Measurements from ENCODE around the gene IL16.
"Not testable (repeated sequence)": the region's sequence is repeated elsewhere in the genome, so short reads cannot be mapped to it uniquely, and the experiment has no call there.

Gene IL16

DNA sequence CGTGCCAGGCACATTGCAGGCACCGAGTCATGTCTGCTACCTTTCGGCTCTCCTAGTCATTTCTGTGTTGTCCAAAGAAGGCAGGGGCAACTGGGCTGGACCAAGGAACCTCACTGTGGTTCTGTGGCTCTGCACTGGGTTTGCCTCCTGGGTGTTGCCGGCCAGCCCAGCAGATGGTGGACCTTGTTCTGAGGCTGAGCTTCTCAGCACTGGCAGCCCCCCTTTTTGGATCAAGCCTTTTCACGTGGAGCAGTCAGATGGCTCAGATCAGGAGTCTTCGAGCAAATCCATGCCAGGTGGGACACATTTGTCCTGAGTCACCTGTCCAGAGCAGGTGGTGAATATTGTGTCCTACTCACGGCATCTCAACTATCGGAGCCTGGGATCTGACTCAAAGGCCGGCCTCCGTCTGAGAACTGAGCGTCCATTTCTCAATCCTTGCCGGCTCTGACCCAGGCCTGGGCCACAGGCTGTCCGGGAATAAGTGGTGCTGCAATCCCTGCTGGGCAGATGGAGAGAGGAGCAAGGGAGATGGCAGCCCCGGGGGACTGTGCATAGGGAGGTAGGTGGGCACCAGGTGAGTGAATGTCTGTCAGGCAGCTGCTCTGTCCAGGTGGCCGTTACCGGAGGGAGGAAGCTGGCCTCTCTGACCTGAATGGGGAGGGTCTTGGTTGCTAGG lies at the start of gene IL16:
IL16 (plus strand) TSS at position 304 of the 679 bp plus-strand sequence. CDS start 28,521 bp downstream, outside the sequence.
- H3K4me3 ChIP-seq (ENCODE audit: low read length), result no peak within 1 kb of the TSS
- H3K27me3 ChIP-seq (ENCODE audit: control insufficient read depth, insufficient read depth, low read length), result no peaks in the 10 kb centered on the region
- no CpG with 5 or more reads among the region's 16 CpGs for WGBS (ENCODE audit: insufficient coverage, insufficient read length)
- DNase-seq (ENCODE audit: low read depth, low spot score), result no peak
- no peaks in the 10 kb centered on the region for H3K4me1 ChIP-seq (ENCODE audit: control insufficient read depth, insufficient read depth, low read length)
- no peaks in the 10 kb centered on the region for H3K9me3 ChIP-seq (ENCODE audit: control insufficient read depth, insufficient read depth, low read length)
- H3K36me3 ChIP-seq (ENCODE audit: control insufficient read depth, insufficient read depth, low read length), result no peaks in the 10 kb centered on the region
- H3K27ac ChIP-seq (ENCODE audit: low read length), result no peak within 1 kb of the TSS

GRCh38 chr15:81151389-81151788 lies 45.3 kb upstream of the IL16 start:
- no peak overlapping the region for H3K27ac ChIP-seq (ENCODE audit: low read length)
- no peaks in the 10 kb centered on the region for H3K9me3 ChIP-seq (ENCODE audit: control insufficient read depth, insufficient read depth, low read length)
- no peaks in the 10 kb centered on the region for H3K36me3 ChIP-seq (ENCODE audit: control insufficient read depth, insufficient read depth, low read length)
- no peak overlapping the region for H3K4me3 ChIP-seq (ENCODE audit: low read length)
- no peaks in the 10 kb centered on the region for H3K4me1 ChIP-seq (ENCODE audit: control insufficient read depth, insufficient read depth, low read length)
- DNase-seq (ENCODE audit: low read depth, low spot score), result no peak
- H3K27me3 ChIP-seq (ENCODE audit: control insufficient read depth, insufficient read depth, low read length), result no peaks in the 10 kb centered on the region
- no CpG with 5 or more reads among the region's 7 CpGs for whole genome bisulfite sequencing (ENCODE audit: insufficient coverage, insufficient read length)

GRCh38 chr15:81152339-81152738 lies 44.3 kb upstream of the IL16 start:
- no peak for DNase-seq (ENCODE audit: low read depth, low spot score)
- Histone ChIP-seq H3K27me3 (ENCODE audit: control insufficient read depth, insufficient read depth, low read length) (no peaks in the 10 kb centered on the region), H3K27ac (ENCODE audit: low read length) (no peak overlapping the region), H3K4me3 (ENCODE audit: low read length) (no peak overlapping the region), H3K9me3 (ENCODE audit: control insufficient read depth, insufficient read depth, low read length) (no peaks in the 10 kb centered on the region), H3K36me3 (ENCODE audit: control insufficient read depth, insufficient read depth, low read length) (no peaks in the 10 kb centered on the region), H3K4me1 (ENCODE audit: control insufficient read depth, insufficient read depth, low read length) (no peaks in the 10 kb centered on the region)
- WGBS (ENCODE audit: insufficient coverage, insufficient read length), result no CpG with 5 or more reads among the region's 4 CpGs

GRCh38 chr15:81152799-81153198 lies 43.9 kb upstream of the IL16 start:
- no peaks in the 10 kb centered on the region for H3K36me3 ChIP-seq (ENCODE audit: control insufficient read depth, insufficient read depth, low read length)
- DNase-seq (ENCODE audit: low read depth, low spot score), result no peak
- H3K27ac ChIP-seq (ENCODE audit: low read length), result no peak overlapping the region
- WGBS (ENCODE audit: insufficient coverage, insufficient read length), result no CpG with 5 or more reads among the region's 4 CpGs
- no peak overlapping the region for H3K4me3 ChIP-seq (ENCODE audit: low read length)
- no peaks in the 10 kb centered on the region for H3K9me3 ChIP-seq (ENCODE audit: control insufficient read depth, insufficient read depth, low read length)
- H3K4me1 ChIP-seq (ENCODE audit: control insufficient read depth, insufficient read depth, low read length), result no peaks in the 10 kb centered on the region
- H3K27me3 ChIP-seq (ENCODE audit: control insufficient read depth, insufficient read depth, low read length), result no peaks in the 10 kb centered on the region

DNA sequence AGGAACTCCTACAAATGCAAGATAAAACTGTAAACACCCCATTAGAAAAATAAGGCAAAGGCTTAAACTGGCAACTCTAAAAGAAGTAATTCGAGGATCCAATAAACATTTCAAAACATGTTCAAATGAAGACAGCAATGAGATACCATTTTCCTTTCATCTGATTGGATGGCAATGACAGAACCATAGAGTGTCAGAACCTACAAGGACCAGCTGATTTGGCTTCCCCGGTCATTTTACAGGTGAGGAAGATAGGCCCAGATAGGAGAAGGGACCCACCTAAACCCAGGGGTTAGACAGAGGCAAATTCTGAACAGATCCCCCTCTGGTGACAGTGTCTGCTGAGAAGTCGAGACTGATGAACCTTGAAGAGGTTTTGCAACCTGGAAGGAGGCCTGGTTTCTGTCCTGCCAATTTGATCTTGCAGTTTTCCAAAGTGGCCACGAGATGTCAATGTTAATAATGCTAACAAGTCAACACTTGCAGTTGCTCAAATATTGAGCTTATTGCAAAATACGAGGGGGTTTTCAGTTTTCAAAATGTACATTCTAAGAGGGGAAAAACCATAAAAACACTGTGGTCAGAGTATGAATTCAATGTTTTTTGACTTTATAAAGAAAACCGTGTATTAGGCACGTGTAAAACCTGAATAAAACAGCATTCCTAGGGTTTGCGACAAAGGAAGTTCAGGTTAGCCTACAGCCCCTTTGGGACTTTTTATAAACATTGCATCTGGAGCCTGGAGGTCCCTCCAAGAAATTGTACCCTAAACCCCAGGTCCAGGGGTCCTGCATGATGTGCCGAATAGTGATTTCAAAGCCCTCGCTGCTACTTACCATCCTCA lies 41.1 kb upstream of the IL16 start:
- DNase-seq (ENCODE audit: low read depth, low spot score), result no peak
- Histone ChIP-seq H3K36me3 (ENCODE audit: control insufficient read depth, insufficient read depth, low read length) (no peaks in the 10 kb centered on the region), H3K4me1 (ENCODE audit: control insufficient read depth, insufficient read depth, low read length) (no peaks in the 10 kb centered on the region), H3K27ac (ENCODE audit: low read length) (no peak overlapping the region), H3K9me3 (ENCODE audit: control insufficient read depth, insufficient read depth, low read length) (no peaks in the 10 kb centered on the region), H3K4me3 (ENCODE audit: low read length) (no peak overlapping the region), H3K27me3 (ENCODE audit: control insufficient read depth, insufficient read depth, low read length) (no peaks in the 10 kb centered on the region)
- no CpG with 5 or more reads among the region's 10 CpGs for WGBS (ENCODE audit: insufficient coverage, insufficient read length)

DNA sequence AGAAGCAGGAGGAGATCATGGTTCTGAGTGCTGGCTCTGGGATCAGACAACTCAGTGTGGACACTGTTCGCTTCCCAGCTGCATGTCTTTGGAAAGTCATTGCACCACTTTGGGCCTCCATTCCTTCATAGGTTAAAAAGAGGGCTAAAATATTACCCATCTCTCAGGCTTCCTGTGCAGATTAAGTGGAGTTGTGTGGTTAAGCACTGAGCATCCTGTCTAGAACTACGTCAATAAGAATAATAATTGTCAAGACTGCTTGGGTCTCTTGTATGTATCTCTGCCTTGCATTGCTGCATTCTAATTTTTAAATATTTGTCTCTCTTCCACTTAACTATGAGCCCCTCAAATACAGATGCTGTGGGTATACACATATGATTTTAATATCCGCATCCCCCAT lies 40.4 kb upstream of the IL16 start:
- WGBS (ENCODE audit: insufficient coverage, insufficient read length), result no CpG with 5 or more reads among the region's 3 CpGs

DNA sequence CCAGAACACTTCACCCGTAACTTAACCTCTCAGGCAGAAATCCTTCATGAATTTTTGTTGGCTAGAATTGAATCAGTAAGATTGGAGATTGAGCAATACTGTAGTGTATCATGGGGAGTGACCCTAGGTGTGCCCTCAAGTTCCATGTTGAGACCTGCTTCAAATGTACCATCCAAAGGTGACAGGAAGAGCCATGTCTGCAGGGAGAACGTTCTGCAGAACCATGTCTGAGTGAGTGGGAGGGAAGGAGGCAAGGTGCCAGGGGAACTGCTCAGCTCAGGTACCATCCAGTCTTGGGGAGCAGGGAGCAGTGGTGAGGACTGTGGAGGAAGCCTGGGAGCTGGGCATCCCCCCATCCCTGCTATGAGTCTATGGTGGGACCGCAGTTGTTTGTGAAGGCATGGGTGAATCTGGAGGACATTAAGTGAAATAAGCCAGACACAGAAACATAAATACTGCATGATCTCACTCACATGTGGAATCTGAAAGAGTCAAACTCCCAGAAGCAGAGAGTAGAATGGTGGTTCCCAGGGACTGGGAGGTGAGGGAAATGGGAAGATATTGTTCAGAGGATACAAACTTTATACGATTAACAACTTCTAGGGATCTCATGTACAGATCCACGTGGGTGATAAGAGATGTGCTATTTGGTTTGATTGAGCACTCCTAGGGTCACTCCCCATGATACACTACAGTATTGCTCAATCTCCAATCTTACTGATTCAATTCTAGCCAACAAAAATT lies 39.3 kb upstream of the IL16 start:
- Histone ChIP-seq H3K27me3 (ENCODE audit: control insufficient read depth, insufficient read depth, low read length) (no peaks in the 10 kb centered on the region), H3K36me3 (ENCODE audit: control insufficient read depth, insufficient read depth, low read length) (no peaks in the 10 kb centered on the region), H3K4me3 (ENCODE audit: low read length) (no peak overlapping the region), H3K27ac (ENCODE audit: low read length) (no peak overlapping the region), H3K4me1 (ENCODE audit: control insufficient read depth, insufficient read depth, low read length) (no peaks in the 10 kb centered on the region), H3K9me3 (ENCODE audit: control insufficient read depth, insufficient read depth, low read length) (no peaks in the 10 kb centered on the region)
- no CpG with 5 or more reads among the region's 5 CpGs for WGBS (ENCODE audit: insufficient coverage, insufficient read length)
- no peak for DNase-seq (ENCODE audit: low read depth, low spot score)

More for the DNA sequence above, 40.4 kb upstream of the IL16 start:
- no peak for DNase-seq (ENCODE audit: low read depth, low spot score)
- no peak overlapping the region for H3K27ac ChIP-seq (ENCODE audit: low read length)
- no peak overlapping the region for H3K4me3 ChIP-seq (ENCODE audit: low read length)
- H3K36me3 ChIP-seq (ENCODE audit: control insufficient read depth, insufficient read depth, low read length), result no peaks in the 10 kb centered on the region
- no peaks in the 10 kb centered on the region for H3K27me3 ChIP-seq (ENCODE audit: control insufficient read depth, insufficient read depth, low read length)
- no peaks in the 10 kb centered on the region for H3K4me1 ChIP-seq (ENCODE audit: control insufficient read depth, insufficient read depth, low read length)
- no peaks in the 10 kb centered on the region for H3K9me3 ChIP-seq (ENCODE audit: control insufficient read depth, insufficient read depth, low read length)

GRCh38 chr15:81157939-81158223 lies 38.8 kb upstream of the IL16 start:
- no CpG with 5 or more reads among the region's 2 CpGs for WGBS (ENCODE audit: insufficient coverage, insufficient read length)
- no peak for DNase-seq (ENCODE audit: low read depth, low spot score)
- H3K27me3 ChIP-seq (ENCODE audit: control insufficient read depth, insufficient read depth, low read length), result no peaks in the 10 kb centered on the region
- no peaks in the 10 kb centered on the region for H3K9me3 ChIP-seq (ENCODE audit: control insufficient read depth, insufficient read depth, low read length)
- no peaks in the 10 kb centered on the region for H3K4me1 ChIP-seq (ENCODE audit: control insufficient read depth, insufficient read depth, low read length)
- H3K4me3 ChIP-seq (ENCODE audit: low read length), result no peak overlapping the region
- H3K36me3 ChIP-seq (ENCODE audit: control insufficient read depth, insufficient read depth, low read length), result no peaks in the 10 kb centered on the region
- H3K27ac ChIP-seq (ENCODE audit: low read length), result no peak overlapping the region

- H3K27me3 ChIP-seq (ENCODE audit: control insufficient read depth, insufficient read depth, low read length); H3K9me3 ChIP-seq (ENCODE audit: control insufficient read depth, insufficient read depth, low read length); DNase-seq (ENCODE audit: low read depth, low spot score); H3K27ac ChIP-seq (ENCODE audit: low read length); H3K4me1 ChIP-seq (ENCODE audit: control insufficient read depth, insufficient read depth, low read length); H3K4me3 ChIP-seq (ENCODE audit: low read length); H3K36me3 ChIP-seq (ENCODE audit: control insufficient read depth, insufficient read depth, low read length): not testable (repeated sequence)
- no CpG with 5 or more reads among the region's 37 CpGs for WGBS (ENCODE audit: insufficient coverage, insufficient read length)
These were observed 38.1 kb upstream of the IL16 start for GRCh38 chr15:81158561-81158960.

GRCh38 chr15:81160312-81161159 lies 36.1 kb upstream of the IL16 start:
- H3K27ac ChIP-seq (ENCODE audit: low read length), result no peak overlapping the region
- no peaks in the 10 kb centered on the region for H3K36me3 ChIP-seq (ENCODE audit: control insufficient read depth, insufficient read depth, low read length)
- no peak overlapping the region for H3K4me3 ChIP-seq (ENCODE audit: low read length)
- DNase-seq (ENCODE audit: low read depth, low spot score), result no peak
- H3K9me3 ChIP-seq (ENCODE audit: control insufficient read depth, insufficient read depth, low read length), result no peaks in the 10 kb centered on the region
- no peaks in the 10 kb centered on the region for H3K4me1 ChIP-seq (ENCODE audit: control insufficient read depth, insufficient read depth, low read length)
- no peaks in the 10 kb centered on the region for H3K27me3 ChIP-seq (ENCODE audit: control insufficient read depth, insufficient read depth, low read length)
- WGBS (ENCODE audit: insufficient coverage, insufficient read length), result no CpG with 5 or more reads among the region's 11 CpGs
